GM23248 (cell line): ENCODE measurements around the gene PGS1. TPM values are rescaled to one million over a fixed set of nuclear protein-coding genes. Genes with fewer than 3 reads are reported as not detected.

Source experiments
- DNase-seq: peaks from one replicate; pipeline ENCODE4 v3.0.0-alpha.2; 2015
- H2AFZ ChIP-seq: fragments of 200-600 bp; sonication (generic); 2 replicates; pipeline ENCODE4 v1.6.1; 2016; ENCODE audit warnings: antibody characterized with exemption
- H3F3A ChIP-seq: fragments of 200-600 bp; sonication (generic); 2 replicates; pipeline ENCODE4 v1.6.1; 2016; ENCODE audit warnings: mild to moderate bottlenecking, antibody characterized with exemption, mixed run types; ENCODE audit not compliant: insufficient read depth
- H3K27ac ChIP-seq: fragments of 200-600 bp; sonication (generic); 2 replicates; pipeline ENCODE4 v1.5.1; 2016; ENCODE audit warnings: mild to moderate bottlenecking
- H3K27me3 ChIP-seq: fragments of 200-600 bp; sonication (generic); replicated peaks from 2 replicates; pipeline ENCODE4 v1.6.1; 2016; ENCODE audit warnings: mild to moderate bottlenecking; ENCODE audit not compliant: insufficient read depth
- H3K36me3 ChIP-seq: fragments of 200-600 bp; sonication (generic); 2 replicates; pipeline ENCODE4 v1.6.1; 2016; ENCODE audit warnings: low read depth, mild to moderate bottlenecking
- H3K4me1 ChIP-seq: fragments of 200-600 bp; sonication (generic); 2 replicates; pipeline ENCODE4 v1.6.1; 2016; ENCODE audit warnings: mild to moderate bottlenecking; ENCODE audit not compliant: insufficient read depth
- H3K4me2 ChIP-seq: fragments of 200-600 bp; sonication (generic); one replicate; pipeline ENCODE4 v1.6.1; 2016; ENCODE audit warnings: mild to moderate bottlenecking; ENCODE audit not compliant: unreplicated experiment
- H3K4me3 ChIP-seq: fragments of 200-600 bp; sonication (generic); 2 replicates; pipeline ENCODE4 v1.5.1; 2016; ENCODE audit warnings: mild to moderate bottlenecking
- H3K79me2 ChIP-seq: fragments of 200-600 bp; sonication (generic); 2 replicates; pipeline ENCODE4 v1.6.1; 2016; ENCODE audit warnings: mild to moderate bottlenecking; ENCODE audit not compliant: insufficient read depth
- H3K9ac ChIP-seq: fragments of 200-600 bp; sonication (generic); 2 replicates; pipeline ENCODE4 v1.6.1; 2016; ENCODE audit warnings: mild to moderate bottlenecking
- H3K9me2 ChIP-seq: fragments of 200-600 bp; sonication (generic); 2 replicates; pipeline ENCODE4 v1.6.1; 2016; ENCODE audit warnings: mixed run types, mild to moderate bottlenecking, moderate library complexity; ENCODE audit not compliant: insufficient read depth
- H3K9me3 ChIP-seq: fragments of 200-600 bp; sonication (generic); one replicate; pipeline ENCODE4 v1.6.1; 2017; ENCODE audit warnings: low read depth
- H4K20me1 ChIP-seq: fragments of 200-600 bp; sonication (generic); 2 replicates; pipeline ENCODE4 v1.6.0; 2016; ENCODE audit not compliant: insufficient read depth
- EZH2 ChIP-seq: fragments of 200-600 bp; sonication (generic); IDR thresholded peaks from 2 replicates; pipeline ENCODE4 v1.6.1; 2018; ENCODE audit warnings: antibody characterized with exemption, mild to moderate bottlenecking; ENCODE audit not compliant: insufficient read depth, poor library complexity, severe bottlenecking
- EZH2phosphoT487 ChIP-seq: fragments of 200-600 bp; sonication (generic); IDR thresholded peaks from 2 replicates; pipeline ENCODE4 v1.6.1; 2018; ENCODE audit warnings: antibody characterized with exemption, moderate library complexity, mild to moderate bottlenecking, low read depth; ENCODE audit not compliant: insufficient read depth
- WGBS, 2 experiments: methylation state at CpG; one replicate each; pipeline ENCODE4 v1.1.6; 2015 to 2017; ENCODE audit warnings: low lambda C conversion rate in 2 of 2, low coverage in 1 of 2; ENCODE audit errors: missing lambda C conversion rate in 2 of 2; 5-methylcytosine and 5-hydroxymethylcytosine counted together
- in situ Hi-C: fragments of 300-500 bp; cut with MboI; formaldehyde crosslinking; loops from 2 replicates; pipeline ENCODE4 v1.15.0; 2020
- polyA plus RNA-seq: library from polyadenylated mRNA; unstranded; fragments of >200 nt; fragmentation: Nextera tagmentation; extraction: Ambion mirVana; gene quantifications from 2 replicates; pipeline ENCODE4 v1.2.1, GENCODE V29; 2016
- total RNA-seq: library from RNA; depleted of rRNA; stranded (reverse); fragments of >200 nt; shearing (Covaris generic); gene quantifications from 2 replicates; pipeline ENCODE4 v1.2.3, GENCODE V29; 2014

PGS1 gene
- total and polyA plus RNA-seq, 2 experiments from 2014 or later, result 30.2 to 32.5 TPM

DNA sequence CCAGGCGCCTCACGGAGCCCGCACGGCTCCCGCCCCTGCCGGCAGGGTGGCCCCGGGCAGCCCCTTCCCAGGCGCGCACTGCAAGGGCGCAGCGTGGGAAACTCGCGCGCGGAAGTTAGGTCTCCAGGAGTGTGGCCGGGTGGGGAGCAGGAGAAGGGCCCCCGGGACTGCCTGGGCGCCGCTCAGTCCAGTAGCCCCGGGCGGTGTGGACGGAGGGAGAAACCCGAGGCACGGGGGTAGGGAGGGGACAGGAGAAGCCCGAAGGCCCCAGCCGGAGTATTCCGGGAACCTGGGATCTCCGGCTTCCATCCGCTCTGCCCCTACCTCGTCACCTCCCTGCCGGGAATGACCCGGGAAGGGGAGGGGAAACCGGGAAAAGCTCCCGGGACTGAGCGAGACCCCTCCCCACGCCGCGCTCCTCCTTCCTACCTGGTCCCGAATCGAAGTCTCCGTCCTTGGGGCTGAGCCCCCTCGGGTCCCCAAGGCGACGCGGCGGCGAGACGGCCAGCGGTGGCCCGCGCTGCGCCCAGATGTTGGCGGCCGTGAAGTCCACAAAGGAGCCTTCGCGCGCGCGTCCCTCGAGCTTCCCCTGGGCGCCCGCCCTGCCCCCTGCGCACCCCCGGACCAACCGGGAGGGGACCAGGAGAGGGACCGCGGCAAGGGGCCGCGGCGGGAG is 19.0 kb upstream of the PGS1 start:
- no peaks in the 10 kb centered on the region for H3K9me3 ChIP-seq
- peak overlapping the region; percentile 88 for H3K4me3 ChIP-seq
- H3K79me2 ChIP-seq, result peaks cover 42% of the 10 kb centered on the region
- peaks cover 6% of the 10 kb centered on the region; the same call in 1 of the 2 replicates for H3K36me3 ChIP-seq
- peak overlapping the region; percentile 86 for H3K27ac ChIP-seq
- H3K4me2 ChIP-seq, result peak overlapping the region; percentile 86
- in situ Hi-C loops, result loop anchor here (5.0 kb wide), 1 partner anchor 63 kb away; no protein-coding TSS in a partner anchor
- peaks cover 29% of the 10 kb centered on the region for H3F3A ChIP-seq
- no peak overlapping the region for H2AFZ ChIP-seq
- TF ChIP-seq EZH2 (no peak), EZH2phosphoT487 (no peak)
- peaks cover 28% of the 10 kb centered on the region for H3K4me1 ChIP-seq
- peak overlapping the region; percentile 96 for H3K9ac ChIP-seq
- WGBS, 2 experiments, result 0 to 1% methylated on average over 40 to 65 of the region's 70 CpGs
- H3K9me2 ChIP-seq, result no peaks in the 10 kb centered on the region
- H3K27me3 ChIP-seq, result no peaks in the 10 kb centered on the region
- H4K20me1 ChIP-seq, result peaks cover 9% of the 10 kb centered on the region; the same call in 1 of the 2 replicates
- DNase-seq, result peak; percentile 64

DNA sequence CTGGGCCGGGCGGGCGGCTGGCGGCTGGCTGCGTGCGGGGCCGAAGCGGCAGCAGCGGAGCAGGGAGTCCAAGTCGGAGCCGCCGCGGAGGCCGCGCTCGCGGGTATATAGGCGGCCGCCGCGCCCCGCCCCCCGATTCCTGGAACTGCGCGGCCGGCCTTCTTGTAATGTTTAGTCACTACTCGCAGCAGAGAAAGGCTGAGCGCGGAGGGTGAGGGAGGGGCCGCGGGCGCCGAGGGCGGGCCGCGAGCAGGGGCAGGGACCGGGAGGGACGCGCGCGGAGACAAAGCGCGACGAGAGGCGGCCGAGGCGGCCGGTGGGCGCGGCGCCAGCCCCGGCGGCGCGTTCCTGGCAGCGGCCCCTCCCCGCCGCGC is 18.5 kb upstream of the PGS1 start, which contains the start of gene SOCS3:
TSS of gene SOCS3 (minus strand) at position 81 of the 374 bp plus-strand sequence. CDS start 982 bp downstream, outside the sequence.
- peaks cover 9% of the 10 kb centered on the region; the same call in 1 of the 2 replicates for H4K20me1 ChIP-seq
- H3F3A ChIP-seq, result peaks cover 26% of the 10 kb centered on the region
- H3K4me1 ChIP-seq, result peaks cover 28% of the 10 kb centered on the region
- H3K9me2 ChIP-seq, result no peaks in the 10 kb centered on the region
- peaks cover 6% of the 10 kb centered on the region; the same call in 1 of the 2 replicates for H3K36me3 ChIP-seq
- peak within 1 kb of the TSS; percentile 71 for H2AFZ ChIP-seq
- in situ Hi-C loops, result loop anchor here (5.0 kb wide), 1 partner anchor 62 kb away; no protein-coding TSS in a partner anchor
- TF ChIP-seq EZH2phosphoT487 (no peak), EZH2 (no peak)
- peak within 1 kb of the TSS; percentile 88 for H3K4me3 ChIP-seq
- H3K4me2 ChIP-seq, result peak within 1 kb of the TSS; percentile 86
- no peaks in the 10 kb centered on the region for H3K9me3 ChIP-seq
- peak within 1 kb of the TSS; percentile 86 for H3K27ac ChIP-seq
- peak; percentile 99 for DNase-seq
- no peaks in the 10 kb centered on the region for H3K27me3 ChIP-seq
- peaks cover 42% of the 10 kb centered on the region for H3K79me2 ChIP-seq
- WGBS, 2 experiments, result 0% methylated on average over 1 to 25 of the region's 59 CpGs
- H3K9ac ChIP-seq, result peak within 1 kb of the TSS; percentile 96

DNA sequence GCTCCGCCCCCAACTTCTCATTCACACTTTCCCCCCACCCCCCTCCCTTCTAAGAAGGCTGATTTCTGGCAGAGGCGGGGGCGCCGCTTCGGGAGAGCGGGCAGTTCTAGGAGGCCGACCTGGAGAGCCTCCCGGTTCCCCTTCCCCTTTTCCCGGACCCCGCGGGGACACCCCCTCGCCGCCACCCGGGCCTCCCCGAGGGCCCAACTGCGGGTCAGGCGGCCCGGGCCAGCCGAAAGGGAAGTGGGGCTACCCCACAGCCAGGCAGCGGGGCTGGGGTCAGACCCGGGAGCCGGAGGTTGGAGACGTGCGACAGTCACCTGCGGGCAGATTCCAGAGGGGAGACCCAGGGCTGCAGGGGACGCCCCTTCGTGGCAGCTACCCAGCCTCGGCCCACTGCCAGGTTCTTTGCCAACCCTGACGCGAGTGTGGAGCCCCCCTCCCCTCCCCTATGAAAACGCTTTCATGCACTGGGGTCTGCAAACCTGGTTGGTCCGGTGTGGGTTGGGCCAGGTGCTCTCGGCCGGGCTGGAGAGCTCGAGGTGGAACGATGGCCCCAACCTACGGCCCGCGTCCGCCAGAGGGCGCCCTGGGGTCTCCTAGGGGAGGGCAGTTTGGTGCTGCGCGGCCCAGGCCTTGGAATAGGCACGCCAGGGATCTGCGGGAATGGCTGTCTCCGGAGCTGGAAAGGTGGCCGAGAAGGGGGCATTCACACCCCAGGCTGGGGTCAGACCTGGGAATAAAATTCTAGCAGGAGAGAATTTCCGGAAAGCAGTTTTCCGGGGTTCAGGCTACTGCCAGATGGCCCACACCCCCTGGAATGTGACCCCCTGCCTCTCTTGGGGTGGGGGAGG is 17.9 kb upstream of the PGS1 start:
- Histone ChIP-seq H3K27ac (peak overlapping the region; percentile 86), H3K36me3 (peaks cover 6% of the 10 kb centered on the region; the same call in 1 of the 2 replicates), H3K79me2 (peaks cover 40% of the 10 kb centered on the region), H2AFZ (peak overlapping the region; percentile 71), H3K9ac (peak overlapping the region; percentile 96), H4K20me1 (peaks cover 9% of the 10 kb centered on the region; the same call in 1 of the 2 replicates), H3K27me3 (no peaks in the 10 kb centered on the region), H3K9me3 (no peaks in the 10 kb centered on the region), H3K4me2 (peak overlapping the region; percentile 60), H3K4me1 (peaks cover 28% of the 10 kb centered on the region), H3F3A (peaks cover 20% of the 10 kb centered on the region), H3K9me2 (no peaks in the 10 kb centered on the region), H3K4me3 (peak overlapping the region; percentile 88)
- 5 to 8% methylated on average over 31 to 34 of the region's 49 CpGs for WGBS, 2 experiments
- in situ Hi-C loops, result no loop called here
- DNase-seq, result peak; percentile 92
- TF ChIP-seq EZH2 (no peak), EZH2phosphoT487 (no peak)

DNA sequence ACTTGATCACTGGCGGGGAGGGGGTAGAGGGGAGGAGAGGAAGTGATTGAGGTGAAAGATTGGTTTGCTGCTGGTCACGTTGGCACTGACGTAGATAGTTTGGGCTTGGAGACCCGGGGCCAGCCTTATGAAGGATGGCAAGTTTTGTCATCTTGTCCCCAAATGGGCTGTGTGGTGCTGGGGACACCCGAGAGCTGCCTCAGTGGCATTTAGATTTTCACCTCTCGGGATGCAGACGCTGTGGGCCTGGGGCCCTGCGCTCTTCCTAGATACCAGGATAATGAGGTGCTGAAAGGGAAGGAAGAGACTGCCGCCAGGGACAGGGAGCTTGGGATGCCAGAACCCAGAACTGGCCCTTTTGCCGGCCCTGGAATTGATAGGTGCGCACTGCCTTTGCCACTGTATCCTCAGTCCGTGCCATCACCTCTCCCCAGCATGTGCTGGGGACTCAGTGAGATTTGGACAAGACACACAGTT is 17.2 kb upstream of the PGS1 start:
- Histone ChIP-seq H3K9me2 (no peaks in the 10 kb centered on the region), H3K4me3 (no peak overlapping the region), H3K27me3 (no peaks in the 10 kb centered on the region), H3F3A (peaks cover 14% of the 10 kb centered on the region; the same call in 1 of the 2 replicates), H3K4me1 (peaks cover 22% of the 10 kb centered on the region), H3K36me3 (peaks cover 6% of the 10 kb centered on the region; the same call in 1 of the 2 replicates), H3K27ac (no peak overlapping the region), H3K79me2 (peaks cover 33% of the 10 kb centered on the region), H2AFZ (0 out of 2 replicates have a peak overlapping the region, but pooled peaks have one; percentile 71), H3K9ac (no peak overlapping the region), H3K9me3 (no peaks in the 10 kb centered on the region), H3K4me2 (no peak overlapping the region), H4K20me1 (peaks cover 9% of the 10 kb centered on the region; the same call in 1 of the 2 replicates)
- 62 to 73% methylated on average over 8 to 12 of the region's 12 CpGs for WGBS, 2 experiments
- TF ChIP-seq EZH2phosphoT487, result no peak
- no peak for TF ChIP-seq EZH2
- in situ Hi-C loops, result no loop called here
- DNase-seq, result no peak
